GM18520 (cell line): ENCODE measurements around the gene MEF2C.
A peak's percentile ranks its signal among the peaks of the same experiment; 100 is the strongest.

Experiments
- ATAC-seq: cut with Tn5 transposase; IDR thresholded peaks from one replicate; pipeline ENCODE4 v1.9.1; 2021; ENCODE audit not compliant: unreplicated experiment

Gene MEF2C

DNA sequence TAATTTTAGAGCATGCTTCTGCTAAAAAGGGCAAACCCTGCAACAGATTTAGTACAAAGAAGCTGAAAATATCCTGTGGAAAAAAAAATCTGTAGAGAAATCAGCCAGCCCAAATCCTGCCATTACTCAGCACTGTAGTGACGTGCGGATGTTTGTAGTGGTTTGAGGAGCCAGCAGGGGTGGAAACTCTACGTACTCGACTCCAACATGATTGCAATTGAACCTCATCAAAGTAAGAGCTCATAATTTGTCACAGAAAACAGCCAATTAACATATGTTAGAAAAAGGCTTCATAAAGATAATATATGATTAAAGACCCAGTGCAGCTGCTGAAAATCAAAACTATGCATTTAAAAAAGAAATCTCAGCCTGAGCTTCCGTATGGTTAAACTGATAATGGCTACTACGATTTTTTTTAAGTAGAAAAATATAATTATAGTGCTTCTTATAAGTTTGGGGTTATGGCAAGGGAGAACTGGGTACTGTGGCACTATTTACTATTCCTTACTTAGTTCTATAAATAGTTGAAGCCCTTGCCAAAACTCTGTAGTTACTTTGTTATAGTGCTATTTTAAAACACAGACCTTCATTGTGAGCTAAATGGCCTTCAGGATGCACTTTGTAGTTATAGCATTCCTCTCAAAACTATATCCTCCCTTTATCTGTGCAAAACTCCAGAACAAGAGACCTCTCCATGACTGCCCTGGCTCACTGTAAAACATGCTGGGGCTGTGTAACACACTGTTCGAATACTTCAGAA lies 49.4 kb downstream of the MEF2C start:
- ATAC-seq, result no peak

DNA sequence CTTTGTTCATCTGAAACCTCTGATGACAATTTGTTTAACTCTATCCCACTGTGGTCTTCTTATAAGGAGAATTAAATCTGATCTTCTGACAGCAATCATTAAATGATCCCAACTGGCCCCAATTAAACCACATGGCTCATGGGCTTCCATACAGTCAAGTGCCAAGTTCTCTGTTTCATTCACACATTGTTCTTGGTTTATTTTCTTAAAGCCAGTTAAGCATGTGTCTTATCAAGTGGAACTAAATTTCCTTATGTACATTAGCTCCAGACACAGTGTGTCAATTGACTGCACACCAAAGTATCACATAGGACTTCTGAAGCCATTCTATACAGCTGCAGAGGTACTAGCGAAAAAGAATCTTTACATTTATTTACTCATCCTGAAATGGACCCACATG lies 51.2 kb downstream of the MEF2C start:
- ATAC-seq, result no peak

DNA sequence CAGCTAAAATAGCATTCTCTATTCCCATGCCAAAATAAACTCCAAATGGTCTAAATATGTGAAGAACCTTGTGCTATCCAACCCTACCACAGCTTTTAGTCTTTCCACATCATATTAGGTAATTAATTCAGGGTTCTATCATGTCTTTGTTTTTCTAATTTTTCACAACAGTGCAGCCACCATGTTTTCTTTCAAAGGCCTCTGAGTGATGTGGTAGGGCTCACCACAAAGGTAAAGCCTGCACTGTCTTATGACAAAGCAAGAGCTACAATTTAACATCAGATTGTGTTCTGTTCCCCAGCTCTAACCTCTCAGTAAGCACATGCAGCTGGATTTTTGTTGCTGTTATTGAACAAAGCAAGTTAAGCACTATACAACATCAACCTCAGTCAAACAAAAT lies 52.4 kb downstream of the MEF2C start:
- ATAC-seq, result no peak

DNA sequence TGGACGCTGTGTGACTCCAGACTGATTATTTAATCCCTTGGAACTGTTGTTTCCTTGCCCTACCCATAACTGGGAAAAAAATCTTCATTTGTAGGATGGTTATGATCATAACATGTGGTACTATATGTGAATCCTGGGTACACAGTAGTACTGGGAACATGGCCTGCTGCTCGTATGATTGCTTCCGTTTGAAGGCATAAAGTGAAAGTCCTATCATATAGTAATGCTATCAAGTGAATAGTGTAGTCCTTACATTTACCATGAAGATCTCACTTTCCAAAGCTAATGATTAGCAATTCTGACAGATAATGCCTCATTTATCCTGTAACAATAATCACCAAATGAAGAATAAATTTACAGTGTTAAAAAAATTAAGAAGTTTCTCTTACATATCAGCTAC lies 53.2 kb downstream of the MEF2C start:
- no peak for ATAC-seq

DNA sequence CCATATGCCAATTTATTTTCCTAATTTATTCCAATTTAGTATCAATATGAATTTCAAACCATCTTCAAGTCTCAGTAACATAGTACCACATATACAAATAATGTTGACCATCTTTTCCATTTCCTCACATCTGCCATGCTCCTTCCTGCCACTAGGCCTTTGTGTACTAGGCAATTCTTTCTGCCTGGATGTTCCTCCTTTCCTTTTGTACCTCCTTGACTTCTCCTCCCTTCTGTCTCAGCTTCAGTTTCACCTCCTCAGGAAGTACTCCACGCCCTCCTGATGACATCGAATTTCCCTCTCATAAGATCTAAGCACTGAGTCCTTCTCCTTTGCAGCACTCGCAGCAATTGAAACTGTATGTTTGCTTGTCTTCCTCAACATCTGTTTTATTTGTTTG lies 53.9 kb downstream of the MEF2C start:
- no peak for ATAC-seq

DNA sequence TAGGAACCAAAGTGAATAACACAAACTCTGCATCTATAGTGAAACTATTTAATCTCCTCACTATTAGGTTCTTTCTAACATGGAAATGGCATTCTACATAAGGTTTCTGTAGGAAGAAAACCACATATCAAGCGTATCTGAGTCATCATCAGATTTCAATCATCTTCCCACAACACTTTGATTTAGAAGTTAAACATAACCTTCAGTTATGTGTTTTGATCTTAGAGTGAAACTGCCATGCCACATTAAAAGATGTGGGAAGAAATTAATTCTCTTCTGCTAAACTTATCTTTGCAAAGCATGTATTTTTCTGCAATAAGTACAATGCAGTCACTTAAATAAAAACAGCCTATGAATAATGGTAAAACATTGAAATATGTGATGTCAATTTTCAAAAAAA lies 55.0 kb downstream of the MEF2C start:
- ATAC-seq, result no peak

DNA sequence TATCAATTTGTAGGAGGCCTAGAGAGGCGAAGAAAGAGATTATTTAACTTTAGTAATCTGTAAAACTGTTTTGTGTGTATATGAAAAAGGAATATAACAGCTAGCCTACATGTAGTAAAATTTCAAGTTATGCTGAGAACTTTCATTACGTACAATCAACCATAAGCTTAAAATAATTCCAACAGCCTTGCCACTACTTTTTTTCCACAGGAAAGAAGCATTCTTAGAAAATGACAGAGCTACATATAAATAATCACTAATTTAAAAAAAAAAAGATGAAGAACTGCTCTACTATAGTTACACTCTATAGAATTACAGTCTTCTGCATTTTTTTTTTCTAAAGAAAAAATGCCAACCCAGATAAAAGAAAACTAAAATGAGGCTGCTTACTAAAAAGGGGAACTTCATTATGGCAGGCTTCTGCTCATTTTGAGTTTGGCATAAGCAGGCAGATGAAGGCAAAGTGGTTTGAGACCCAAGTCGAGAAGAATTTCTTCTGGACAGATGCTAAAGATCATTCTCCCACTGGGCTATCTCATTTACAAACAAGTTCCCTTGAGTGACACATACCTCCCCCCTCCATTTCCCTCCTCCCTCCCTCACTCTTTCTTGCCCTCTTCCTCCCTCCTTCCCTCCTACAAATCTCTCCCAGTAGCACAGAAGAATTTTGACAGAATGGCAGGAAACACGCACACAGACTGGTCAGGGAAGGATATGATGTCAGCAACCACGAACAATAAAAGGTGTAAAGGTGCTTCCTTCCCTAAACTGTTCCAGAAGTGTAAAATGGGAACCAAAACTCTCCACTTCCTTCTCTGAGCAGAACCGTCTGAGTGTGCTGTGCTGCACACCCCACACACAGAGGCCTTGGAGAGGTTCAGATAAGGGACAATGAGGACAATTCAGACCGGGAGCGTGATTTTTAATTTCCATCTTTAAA lies 56.1 kb downstream of the MEF2C start:
- ATAC-seq, result peak; percentile 48

DNA sequence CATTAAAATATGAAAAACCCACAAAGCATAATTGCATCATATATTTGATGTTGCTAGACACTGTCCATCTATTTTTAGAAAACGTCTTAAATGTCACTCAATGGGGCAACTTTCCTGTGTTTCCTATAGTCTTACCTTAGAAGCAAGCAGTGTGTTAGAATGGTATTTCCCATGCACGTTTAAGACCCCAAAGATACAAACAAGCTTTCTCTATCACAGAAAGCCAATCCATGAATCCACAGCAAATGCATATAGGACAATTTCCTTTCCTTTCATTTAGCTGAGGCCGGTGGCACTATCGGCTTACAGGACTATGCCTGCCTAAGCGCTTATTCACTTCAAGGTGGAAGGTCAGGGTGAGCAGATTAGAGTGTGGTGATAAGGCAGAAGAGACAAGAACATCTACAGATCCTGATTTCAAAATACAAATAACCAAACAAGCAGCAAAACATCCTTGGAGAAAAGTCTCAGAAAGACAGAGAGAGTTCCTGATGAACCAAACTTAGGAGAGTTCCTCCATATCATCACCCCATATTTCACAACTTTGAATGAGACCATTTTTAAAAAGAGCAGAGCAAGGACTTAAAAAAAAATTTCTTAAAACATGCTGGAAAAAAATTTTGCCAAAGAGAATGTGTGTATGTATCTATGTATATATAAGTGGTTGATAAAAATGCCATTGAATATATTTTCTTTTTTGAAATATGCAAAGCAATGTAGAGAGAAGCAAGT lies 57.2 kb downstream of the MEF2C start:
- ATAC-seq, result no peak

DNA sequence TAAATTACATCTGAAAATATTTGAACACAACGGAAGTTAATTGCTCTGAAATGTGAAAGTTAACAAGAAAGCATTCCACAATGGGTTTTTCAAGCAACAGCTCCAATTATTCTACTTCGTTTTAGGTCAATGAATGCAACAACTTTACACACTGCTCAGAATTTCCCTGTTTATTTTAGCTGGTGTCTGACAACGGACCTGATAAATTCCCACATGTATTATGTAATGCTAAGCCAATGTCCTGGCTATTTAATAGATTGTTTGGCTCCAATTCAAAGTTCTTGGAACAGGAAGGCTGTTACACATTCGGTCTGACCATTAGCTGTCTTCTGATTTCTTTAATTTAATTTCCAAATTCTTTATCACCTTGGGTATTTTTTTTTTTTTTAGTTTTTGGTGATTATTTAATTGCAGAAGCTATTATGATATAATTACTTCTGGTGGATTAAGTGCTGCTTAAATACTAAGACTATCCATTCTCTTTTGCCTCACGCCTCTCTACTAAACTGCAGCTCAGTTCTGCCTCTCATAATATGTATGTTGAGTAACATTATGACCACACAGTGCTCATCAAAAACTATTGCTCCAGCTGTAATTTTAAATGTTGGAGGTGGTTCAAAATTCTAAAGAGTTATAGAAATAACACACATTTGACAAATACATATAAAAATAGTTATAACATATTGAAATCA lies 57.9 kb downstream of the MEF2C start:
- ATAC-seq, result no peak

DNA sequence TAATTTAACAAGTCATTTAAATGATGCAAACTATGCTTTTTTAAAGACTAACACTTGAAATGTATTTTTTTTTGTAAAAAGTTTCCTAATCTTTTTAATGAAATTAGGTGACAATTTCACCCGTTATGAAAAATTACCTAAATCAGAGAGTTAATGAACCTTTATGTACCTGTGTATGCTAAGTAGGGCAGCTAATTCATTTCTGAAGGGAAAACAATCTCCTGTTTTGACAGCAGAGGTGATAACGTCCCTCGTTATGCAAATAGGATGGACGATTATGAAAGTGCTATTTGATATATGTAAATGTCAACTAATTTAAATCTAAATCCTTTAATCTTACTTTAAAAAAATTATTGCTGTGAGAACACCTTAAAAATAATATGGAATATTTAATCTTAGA lies 58.8 kb downstream of the MEF2C start:
- no peak for ATAC-seq

DNA sequence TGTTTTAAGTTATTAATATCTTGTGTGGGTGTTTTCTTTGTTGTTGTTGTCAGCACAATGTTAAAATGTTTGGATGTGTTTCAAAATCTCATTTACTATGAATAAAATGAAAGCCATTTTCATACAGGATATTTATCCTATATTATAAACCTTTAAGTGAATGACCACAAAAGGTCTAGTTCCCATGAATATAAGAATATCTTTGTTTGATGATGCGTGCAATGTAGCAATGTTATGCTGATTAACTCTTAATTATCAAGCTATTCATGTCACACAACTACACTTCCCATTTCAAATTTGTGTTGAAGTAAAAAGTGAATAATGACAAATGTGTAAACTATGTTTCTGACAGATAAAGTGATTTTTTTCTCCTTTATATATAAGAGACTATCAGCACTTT lies 59.8 kb downstream of the MEF2C start:
- no peak for ATAC-seq

DNA sequence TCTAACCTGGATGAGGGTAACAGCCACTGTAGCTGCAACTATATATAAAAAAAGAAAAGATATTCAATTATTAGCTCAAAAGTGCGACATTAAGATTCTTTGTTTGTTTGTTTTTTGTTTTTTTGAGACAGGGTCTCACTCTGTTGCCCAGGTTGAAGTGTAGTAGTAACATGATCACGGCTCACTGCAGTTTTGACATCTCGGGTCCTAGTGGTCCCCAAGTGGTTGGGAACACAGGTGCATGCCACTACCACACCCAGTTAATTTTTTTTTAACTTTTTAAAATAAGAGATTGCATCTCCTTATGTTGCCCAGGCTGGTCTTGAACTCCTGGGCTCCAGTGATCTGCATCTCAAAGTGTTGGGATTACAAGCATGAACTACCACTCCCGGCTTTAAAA lies 61.8 kb downstream of the MEF2C start:
- no peak for ATAC-seq

DNA sequence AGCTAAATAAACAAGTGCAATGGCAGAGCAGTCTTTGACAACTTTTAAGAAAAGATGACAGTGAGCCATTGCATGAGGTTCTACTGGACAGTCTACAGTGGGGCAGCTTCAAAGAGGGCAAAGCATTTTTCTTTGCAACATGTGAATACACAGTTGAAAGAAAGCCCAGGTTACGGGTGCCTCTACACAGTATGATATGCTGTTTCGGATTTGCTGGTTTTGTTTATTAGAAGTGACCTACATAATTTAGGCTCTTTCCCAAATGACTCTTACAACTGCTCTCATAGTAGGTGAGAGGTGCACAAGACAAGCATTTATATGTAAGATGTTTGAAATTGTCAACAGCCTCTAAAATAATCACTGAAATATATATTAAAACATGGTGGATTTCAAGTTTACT lies 62.4 kb downstream of the MEF2C start:
- ATAC-seq, result no peak

DNA sequence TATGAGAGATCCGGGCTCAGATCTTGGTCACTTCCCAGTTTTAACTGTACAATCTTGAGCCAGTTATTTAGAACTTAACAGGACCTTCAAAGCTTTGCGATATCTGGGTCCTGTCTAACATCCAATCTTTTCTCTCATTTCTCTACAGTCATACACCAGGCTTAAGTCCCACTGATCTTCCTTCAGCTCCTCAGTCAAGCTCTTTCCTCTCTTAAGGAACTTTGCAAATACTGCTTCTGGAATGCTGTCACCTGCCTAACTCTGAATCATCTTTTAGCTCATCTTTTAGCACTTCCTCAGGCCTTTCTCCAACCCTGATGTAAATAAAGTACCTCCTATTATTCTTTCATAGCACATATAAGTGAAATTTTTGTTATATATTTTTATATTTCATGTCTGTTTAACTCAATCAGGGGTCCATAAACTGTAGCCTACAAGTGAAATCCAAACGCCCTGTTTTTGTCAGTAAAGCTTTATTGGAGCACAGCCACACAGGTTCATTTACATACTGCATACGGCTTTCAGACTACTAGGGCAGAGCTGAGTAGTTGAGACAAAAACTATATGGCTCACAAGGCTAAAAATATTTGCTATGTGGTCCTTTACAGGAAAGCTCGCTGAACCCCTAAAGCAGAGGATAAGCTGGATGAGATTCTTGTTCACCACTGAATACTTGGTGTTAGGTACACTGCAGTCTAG lies 63.5 kb downstream of the MEF2C start:
- ATAC-seq, result no peak

DNA sequence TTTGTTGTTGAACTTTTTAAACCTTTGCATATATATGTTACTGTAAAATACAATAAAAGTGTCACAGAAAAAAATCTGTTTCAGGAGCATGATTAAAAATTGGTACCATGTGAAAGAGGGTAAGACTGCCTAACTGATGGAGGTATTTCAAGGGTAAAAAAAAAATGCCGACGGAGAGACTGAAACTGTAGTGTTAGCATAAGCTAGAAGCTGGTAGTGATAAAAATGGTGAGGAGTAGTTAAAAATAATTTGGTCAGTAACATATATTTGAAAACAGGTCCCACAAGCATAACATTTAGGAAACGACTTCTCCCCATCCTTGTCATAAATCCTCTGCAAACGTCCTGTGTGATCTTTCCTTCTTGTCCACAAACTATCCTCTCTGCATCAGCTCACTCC lies 64.7 kb downstream of the MEF2C start:
- ATAC-seq, result no peak

DNA sequence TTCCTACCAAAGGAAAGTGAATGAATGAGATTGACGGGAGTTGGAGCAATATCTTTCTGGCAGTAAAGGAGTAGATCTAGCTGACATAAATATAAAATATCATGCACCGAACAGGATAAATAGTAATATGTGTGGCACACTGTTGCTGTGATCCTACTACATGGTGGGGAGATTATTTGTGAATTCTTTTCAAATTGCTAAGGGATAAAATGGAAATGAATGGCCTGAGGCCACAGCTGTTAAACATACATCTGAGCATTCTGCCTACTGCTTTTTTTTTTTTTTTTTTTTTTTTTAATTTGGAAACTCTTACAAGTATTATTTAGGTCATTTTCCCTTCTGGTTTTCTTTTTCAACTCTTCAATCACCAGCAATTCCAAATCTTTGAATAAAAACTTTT lies 66.8 kb downstream of the MEF2C start:
- no peak for ATAC-seq

DNA sequence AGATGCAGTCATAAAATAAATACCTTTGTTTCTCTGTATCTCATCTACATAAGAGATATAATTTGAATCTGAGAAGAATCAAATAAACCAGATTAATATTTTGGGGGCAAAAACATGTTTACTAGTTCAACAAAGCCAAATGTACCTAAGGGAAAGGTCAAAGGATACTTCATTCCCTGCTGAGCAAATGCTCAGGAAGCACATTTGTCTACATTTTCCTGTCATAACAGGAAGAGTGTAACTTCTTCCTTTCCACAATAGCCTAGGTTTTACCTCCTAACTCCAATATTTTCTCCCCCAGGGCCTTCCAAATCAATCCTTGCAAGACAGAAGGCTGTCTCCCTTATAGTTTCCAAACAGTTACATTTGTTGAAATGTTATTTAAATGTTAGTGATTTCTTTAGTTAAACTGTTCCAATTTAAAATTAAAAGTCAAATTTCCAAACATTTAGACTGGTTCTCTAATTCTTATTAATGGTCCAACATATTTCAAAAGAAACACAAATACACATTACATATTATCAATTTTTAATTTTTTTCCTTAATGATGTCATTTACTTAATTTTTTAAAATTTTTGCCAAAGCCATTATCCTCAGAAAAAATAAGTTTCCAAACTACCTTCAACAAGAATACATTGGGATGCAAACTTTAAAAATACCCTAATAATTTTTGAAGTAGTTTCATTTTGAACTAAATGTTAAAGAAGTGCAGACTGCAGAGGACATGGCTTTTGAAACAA lies 67.8 kb downstream of the MEF2C start:
- no peak for ATAC-seq

DNA sequence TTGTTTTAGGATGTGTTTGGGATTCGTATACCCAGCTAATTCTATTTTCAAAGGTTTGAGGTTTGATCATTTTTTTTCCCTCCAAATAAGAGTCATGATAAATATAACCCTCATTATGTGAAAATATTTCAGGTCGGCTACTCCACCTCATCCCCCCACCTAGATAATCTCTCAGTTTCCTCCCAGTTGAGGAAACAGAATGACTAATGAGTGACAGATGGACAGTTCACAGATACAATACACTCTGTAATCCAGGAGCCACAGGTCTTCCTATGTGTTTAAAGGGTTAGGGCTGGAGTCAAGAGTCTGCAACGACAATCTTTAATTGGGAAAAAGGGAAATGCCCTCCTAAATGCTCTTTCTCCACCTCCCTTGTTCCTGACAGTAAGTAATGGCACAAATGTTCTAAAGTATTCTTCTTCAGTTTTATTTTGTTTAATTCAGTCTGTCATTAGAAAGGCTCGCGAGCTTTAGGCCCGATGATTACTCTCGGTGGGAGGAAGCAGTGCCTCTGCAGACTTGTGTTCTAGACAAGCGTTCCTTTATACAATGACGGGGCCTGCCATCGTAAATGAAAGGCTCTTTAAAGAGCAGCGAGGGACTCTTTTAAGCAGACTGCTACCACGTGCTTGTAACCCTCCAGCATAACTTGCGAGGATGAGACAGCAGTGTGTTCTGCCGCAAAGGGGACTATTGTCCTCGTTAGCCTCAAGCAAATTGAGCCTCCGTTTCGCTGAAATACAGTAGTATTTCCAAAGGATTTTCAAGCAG lies 69.0 kb downstream of the MEF2C start:
- ATAC-seq, result peak; percentile 37

DNA sequence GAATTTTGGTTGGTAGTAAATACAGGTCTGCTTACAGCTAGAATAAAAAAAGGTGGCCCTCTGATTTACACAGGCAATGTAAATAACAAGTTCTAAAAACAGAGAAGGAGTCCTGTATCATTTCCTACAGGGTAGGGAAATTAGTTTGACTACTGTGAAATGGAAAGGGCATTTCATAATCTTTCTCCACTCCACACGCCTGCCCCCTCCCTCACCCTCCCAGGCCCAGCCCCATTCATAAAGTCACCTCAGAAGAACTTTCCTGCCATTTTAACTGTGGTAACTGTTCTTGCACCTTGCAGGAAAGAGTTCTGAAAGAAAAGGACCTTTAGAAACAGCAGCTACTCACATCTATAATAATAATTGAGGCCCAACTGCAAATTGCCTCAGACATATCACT lies 69.7 kb downstream of the MEF2C start:
- ATAC-seq, result no peak
